LNCAP (cell line): ENCODE measurements around the gene PNPLA3.

Source experiments
- CTCF ChIP-seq: fragments of 450-650 bp; IDR thresholded peaks from 2 replicates; pipeline ENCODE4 v1.5.1; 2017; ENCODE audit warnings: mild to moderate bottlenecking

Gene PNPLA3

GRCh38 chr22:43881091-43882061, 42.2 kb upstream of the PNPLA3 start:
- no peak for TF ChIP-seq CTCF

GRCh38 chr22:43882122-43882767, 41.4 kb upstream of the PNPLA3 start:
- no peak for TF ChIP-seq CTCF

- peak; percentile 78 for TF ChIP-seq CTCF
These were observed 40.5 kb upstream of the PNPLA3 start for GRCh38 chr22:43883012-43883661.

GRCh38 chr22:43883719-43884415, 39.7 kb upstream of the PNPLA3 start:
- TF ChIP-seq CTCF, result no peak

GRCh38 chr22:43884600-43885318, 38.8 kb upstream of the PNPLA3 start:
- TF ChIP-seq CTCF, result peak; percentile 68

GRCh38 chr22:43885319-43885671, 38.3 kb upstream of the PNPLA3 start:
- no peak; the same call in 1 of the 2 replicates for TF ChIP-seq CTCF
